Measurements from ENCODE around the gene SPATA17. TPM values are rescaled to one million over a fixed set of nuclear protein-coding genes. Genes with fewer than 3 reads are reported as not detected.

The SPATA17 gene
- total and polyA plus RNA-seq, 10 donors = 0.06 to 0.10 TPM; not detected in 8

DNA sequence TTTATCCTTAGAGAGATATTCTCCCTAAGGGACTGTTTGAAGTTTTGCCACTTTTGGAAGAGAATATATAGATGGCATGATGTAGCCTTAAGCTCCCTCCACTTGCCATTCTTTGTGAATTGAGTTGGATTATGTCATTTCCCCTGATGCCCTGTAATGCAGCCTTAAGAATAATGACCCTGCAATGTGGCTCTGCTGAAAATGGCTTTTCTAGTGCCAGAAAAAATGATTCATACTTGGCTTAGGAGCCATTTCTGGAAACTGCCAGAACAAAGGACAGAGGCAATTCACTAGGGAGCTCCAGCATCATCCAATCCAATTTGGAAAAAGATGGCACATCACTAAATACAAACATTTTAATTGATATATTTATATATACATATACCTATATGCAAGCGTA is 265.3 kb downstream of the SPATA17 start:
- H3K9me3 ChIP-seq = no peaks in the 10 kb centered on the region
- H3K4me1 ChIP-seq = no peaks in the 10 kb centered on the region
- H3K27me3 ChIP-seq (replicated peaks in 1 of 7) = peaks cover 0 to 4% (median 0%) of the 10 kb centered on the region in 7 donors
- no peaks in the 10 kb centered on the region for H3K36me3 ChIP-seq
- H3K4me3 ChIP-seq = no peak overlapping the region
- intact Hi-C loops (cut with DNase I; ENCODE audit: low total_unique reads) = no loop called here
- no peak for DNase-seq
- TF ChIP-seq POLR2A (IDR thresholded peaks at IDR 0.05) = no peak
- TF ChIP-seq, protein P1, sequence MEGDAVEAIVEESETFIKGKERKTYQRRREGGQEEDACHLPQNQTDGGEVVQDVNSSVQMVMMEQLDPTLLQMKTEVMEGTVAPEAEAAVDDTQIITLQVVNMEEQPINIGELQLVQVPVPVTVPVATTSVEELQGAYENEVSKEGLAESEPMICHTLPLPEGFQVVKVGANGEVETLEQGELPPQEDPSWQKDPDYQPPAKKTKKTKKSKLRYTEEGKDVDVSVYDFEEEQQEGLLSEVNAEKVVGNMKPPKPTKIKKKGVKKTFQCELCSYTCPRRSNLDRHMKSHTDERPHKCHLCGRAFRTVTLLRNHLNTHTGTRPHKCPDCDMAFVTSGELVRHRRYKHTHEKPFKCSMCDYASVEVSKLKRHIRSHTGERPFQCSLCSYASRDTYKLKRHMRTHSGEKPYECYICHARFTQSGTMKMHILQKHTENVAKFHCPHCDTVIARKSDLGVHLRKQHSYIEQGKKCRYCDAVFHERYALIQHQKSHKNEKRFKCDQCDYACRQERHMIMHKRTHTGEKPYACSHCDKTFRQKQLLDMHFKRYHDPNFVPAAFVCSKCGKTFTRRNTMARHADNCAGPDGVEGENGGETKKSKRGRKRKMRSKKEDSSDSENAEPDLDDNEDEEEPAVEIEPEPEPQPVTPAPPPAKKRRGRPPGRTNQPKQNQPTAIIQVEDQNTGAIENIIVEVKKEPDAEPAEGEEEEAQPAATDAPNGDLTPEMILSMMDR (IDR thresholded peaks at IDR 0.05 in 8 of 11, conservative IDR thresholded peaks at IDR 0.05 in 3 of 11) = no peak
- TF ChIP-seq POLR2AphosphoS5 (IDR thresholded peaks at IDR 0.05) = no peak
- WGBS, 5 donors = 84 to 98% (median 95%) methylated on average over 1 of the region's 1 CpG
- H3K27ac ChIP-seq = no peak overlapping the region

DNA sequence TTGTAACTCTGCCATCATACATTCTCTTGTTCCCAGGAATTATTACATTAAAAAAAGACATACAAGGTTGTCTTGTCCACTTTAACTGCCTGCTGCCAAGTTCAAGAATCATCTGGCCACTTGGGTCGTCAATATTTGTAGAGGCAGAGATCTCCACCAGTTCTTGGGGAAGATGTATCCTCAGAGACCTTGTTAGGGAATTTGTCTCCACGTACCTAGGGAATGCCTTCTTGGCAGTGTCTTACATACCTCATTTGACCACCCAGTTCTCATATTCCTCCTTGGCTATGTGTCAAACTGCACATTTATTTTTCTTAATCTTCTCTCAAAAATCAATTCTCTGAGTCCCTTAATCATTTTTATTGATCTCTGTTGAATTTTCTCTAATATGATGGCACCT is 266.0 kb downstream of the SPATA17 start:
- WGBS, 5 donors = 71 to 84% (median 79%) methylated on average over 2 of the region's 2 CpGs
- no peaks in the 10 kb centered on the region for H3K4me1 ChIP-seq
- no peaks in the 10 kb centered on the region for H3K9me3 ChIP-seq
- H3K4me3 ChIP-seq = no peak overlapping the region
- no peak for TF ChIP-seq POLR2A (IDR thresholded peaks at IDR 0.05)
- TF ChIP-seq POLR2AphosphoS5 (IDR thresholded peaks at IDR 0.05) = no peak
- TF ChIP-seq, protein P1 (IDR thresholded peaks at IDR 0.05 in 8 of 11, conservative IDR thresholded peaks at IDR 0.05 in 3 of 11) = no peak
- no peaks in the 10 kb centered on the region for H3K36me3 ChIP-seq
- no peak for DNase-seq
- peaks cover 0 to 4% (median 0%) of the 10 kb centered on the region in 7 donors for H3K27me3 ChIP-seq (replicated peaks in 1 of 7)
- no peak overlapping the region for H3K27ac ChIP-seq
- intact Hi-C loops (cut with DNase I; ENCODE audit: low total_unique reads) = no loop called here

DNA sequence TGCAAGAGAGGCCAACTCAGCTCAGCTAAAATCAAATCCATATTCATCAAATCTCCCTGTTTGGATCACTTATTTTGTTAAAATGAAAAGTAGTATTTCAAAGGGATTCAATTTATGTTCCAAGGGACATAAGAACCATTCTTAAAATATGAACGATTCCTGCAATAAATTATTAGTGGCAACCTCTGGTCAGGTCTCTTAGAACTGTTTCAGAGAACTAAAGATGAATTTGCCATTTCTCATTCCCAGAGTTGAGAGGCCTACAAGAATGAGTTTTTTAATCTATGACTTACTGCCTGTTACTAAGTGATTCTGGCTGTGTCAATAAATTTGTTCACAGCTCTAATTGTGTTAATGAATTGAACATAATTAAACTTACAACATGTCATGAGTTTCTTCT is 268.5 kb downstream of the SPATA17 start:
- H3K4me1 ChIP-seq = no peaks in the 10 kb centered on the region
- peaks cover 0 to 4% (median 0%) of the 10 kb centered on the region in 7 donors for H3K27me3 ChIP-seq (replicated peaks in 1 of 7)
- TF ChIP-seq POLR2A (IDR thresholded peaks at IDR 0.05) (no peak), POLR2AphosphoS5 (IDR thresholded peaks at IDR 0.05) (no peak)
- TF ChIP-seq, protein P1 (IDR thresholded peaks at IDR 0.05 in 8 of 11, conservative IDR thresholded peaks at IDR 0.05 in 3 of 11) = no peak
- DNase-seq = no peak
- no peak overlapping the region for H3K4me3 ChIP-seq
- no peak overlapping the region for H3K27ac ChIP-seq
- H3K9me3 ChIP-seq = no peaks in the 10 kb centered on the region
- intact Hi-C loops (cut with DNase I; ENCODE audit: low total_unique reads) = no loop called here
- WGBS, 5 donors = 42 to 77% (median 69%) methylated on average over 1 of the region's 1 CpG
- H3K36me3 ChIP-seq = no peaks in the 10 kb centered on the region

DNA sequence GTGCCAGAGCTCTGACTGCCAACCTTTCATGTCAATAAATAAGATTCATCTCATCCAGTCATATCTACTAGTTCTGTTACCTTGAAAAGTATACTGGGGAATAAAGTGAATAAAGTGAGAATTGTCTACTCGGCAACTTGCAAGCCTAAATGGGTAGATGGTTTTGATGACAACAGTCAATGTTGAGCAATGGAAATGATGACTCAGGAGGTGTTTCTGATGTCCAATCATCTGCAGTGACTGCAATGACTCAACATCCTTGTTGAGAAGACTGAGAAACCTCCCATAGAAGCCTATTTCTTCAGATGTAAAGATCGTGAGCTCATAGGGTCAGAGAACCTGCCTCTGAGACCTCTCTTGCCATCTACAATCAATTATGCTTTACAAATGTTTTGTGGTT is 276.4 kb downstream of the SPATA17 start:
- Histone ChIP-seq H3K36me3 (no peaks in the 10 kb centered on the region), H3K27ac (no peak overlapping the region), H3K4me3 (no peak overlapping the region), H3K4me1 (no peaks in the 10 kb centered on the region), H3K27me3 (replicated peaks in 1 of 7) (no peaks in the 10 kb centered on the region), H3K9me3 (no peaks in the 10 kb centered on the region)
- intact Hi-C loops (cut with DNase I; ENCODE audit: low total_unique reads) = no loop called here
- 74 to 94% (median 85%) methylated on average over 2 of the region's 2 CpGs for WGBS, 5 donors
- DNase-seq = no peak
- TF ChIP-seq POLR2A (IDR thresholded peaks at IDR 0.05) (no peak), POLR2AphosphoS5 (IDR thresholded peaks at IDR 0.05) (no peak)
- TF ChIP-seq, protein P1 (IDR thresholded peaks at IDR 0.05 in 8 of 11, conservative IDR thresholded peaks at IDR 0.05 in 3 of 11) = no peak

Measured in spleen (tissue), 11 donors.